ENCODE results near the gene RASSF1. TPM values are rescaled to one million over a fixed set of nuclear protein-coding genes. Genes with fewer than 3 reads are reported as not detected.

Gene RASSF1
- total and polyA plus RNA-seq, 2 of the 13 experiments (the other 11 are each of a cell fraction or from before 2014, with no cell fraction given) = 10.2 to 27.5 TPM

DNA sequence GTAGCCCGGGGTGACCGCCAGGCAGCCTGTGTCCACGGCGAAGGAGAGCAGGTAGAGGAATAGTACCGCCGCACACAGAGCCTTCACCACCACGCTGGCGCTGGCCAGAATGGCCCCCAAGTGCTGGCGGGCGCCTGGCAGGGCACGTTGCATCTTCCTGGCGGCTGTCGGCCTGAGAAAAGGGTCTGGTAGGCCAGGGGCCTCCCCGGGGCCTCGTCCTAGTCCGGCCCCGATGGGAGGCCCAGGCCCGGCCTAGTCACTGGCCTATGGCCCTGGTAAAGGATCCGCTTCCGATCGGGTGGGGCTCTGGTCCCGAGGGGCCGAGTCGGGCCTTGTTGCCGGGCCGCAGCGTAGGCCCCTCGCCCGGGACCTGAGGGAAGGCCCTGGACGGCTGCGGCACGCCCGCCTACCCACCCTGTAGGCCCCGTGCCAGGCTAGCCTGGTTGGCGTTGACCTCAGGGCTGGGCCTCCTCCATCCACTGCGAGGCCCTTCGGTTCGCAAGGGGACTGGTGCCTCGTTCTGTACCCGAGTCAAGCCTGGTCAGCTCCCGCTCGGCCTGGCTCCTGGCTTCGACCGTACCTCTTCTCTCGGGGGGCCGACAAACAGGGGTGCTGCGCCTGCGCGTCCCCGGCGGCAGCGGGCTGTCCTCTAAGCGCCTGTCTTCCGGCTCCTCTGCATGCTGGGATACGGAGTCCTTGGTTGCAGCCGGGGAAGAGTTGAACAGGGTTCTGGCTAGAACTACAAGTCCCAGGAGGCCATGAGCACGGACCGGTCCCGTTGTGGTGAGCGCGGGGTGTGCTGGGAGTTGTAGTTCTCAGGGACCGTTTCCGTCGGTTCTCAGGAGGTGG is 18.5 kb upstream of the RASSF1 start, which contains the start of gene TMEM115 (continued):
- peak; percentile 60 for TF ChIP-seq ASH2L (IDR thresholded peaks at IDR 0.05; ENCODE audit: insufficient read length, low read depth, low read length)
- TF ChIP-seq, protein P1, sequence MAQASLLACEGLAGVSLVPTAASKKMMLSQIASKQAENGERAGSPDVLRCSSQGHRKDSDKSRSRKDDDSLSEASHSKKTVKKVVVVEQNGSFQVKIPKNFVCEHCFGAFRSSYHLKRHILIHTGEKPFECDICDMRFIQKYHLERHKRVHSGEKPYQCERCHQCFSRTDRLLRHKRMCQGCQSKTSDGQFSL (CRISPR knock-in tag; IDR thresholded peaks at IDR 0.05) = no peak
- TF ChIP-seq HNF4G (IDR thresholded peaks at IDR 0.05; ENCODE audit: borderline replicate concordance, low read depth, low read length) = no peak
- no peak for TF ChIP-seq HNF4G (CRISPR knock-in tag; IDR thresholded peaks at IDR 0.05; ENCODE audit: borderline replicate concordance, low read depth)
- 0 out of 2 replicates have a peak, but pooled peaks have one; percentile 41 for TF ChIP-seq SALL2 (CRISPR knock-in tag; IDR thresholded peaks at IDR 0.05)
- peak; percentile 92 for TF ChIP-seq NRL (CRISPR knock-in tag; IDR thresholded peaks at IDR 0.05; ENCODE audit: borderline replicate concordance)
- TF ChIP-seq ZGPAT (CRISPR knock-in tag; IDR thresholded peaks at IDR 0.05) = peak; percentile 88
- TF ChIP-seq ZBTB38 (CRISPR knock-in tag; IDR thresholded peaks at IDR 0.05) = peak; percentile 87
- TF ChIP-seq TRIM22 (IDR thresholded peaks at IDR 0.05) = no peak
- peak; percentile 83; the same call in 1 of the 2 replicates for TF ChIP-seq ZNF225 (CRISPR knock-in tag; IDR thresholded peaks at IDR 0.05)
- no peak; the same call in none of the 2 replicates for TF ChIP-seq THRA (CRISPR knock-in tag; IDR thresholded peaks at IDR 0.05; ENCODE audit: borderline replicate concordance)
- TF ChIP-seq NFIC (IDR thresholded peaks at IDR 0.05; ENCODE audit: low read length) = no peak
- no peak for TF ChIP-seq ESRRA (CRISPR knock-in tag; IDR thresholded peaks at IDR 0.05; ENCODE audit: low read depth)
- no peak for TF ChIP-seq HNF4A (CRISPR knock-in tag; IDR thresholded peaks at IDR 0.05)
- no peak for TF ChIP-seq SNAI1 (CRISPR knock-in tag; IDR thresholded peaks at IDR 0.05; ENCODE audit: borderline replicate concordance)
- peak; percentile 83; the same call in 1 of the 2 replicates for TF ChIP-seq ZBTB49 (CRISPR knock-in tag; IDR thresholded peaks at IDR 0.05; ENCODE audit: borderline replicate concordance)
- TF ChIP-seq HDAC2 (CRISPR knock-in tag; IDR thresholded peaks at IDR 0.05) = peak; percentile 53; the same call in 1 of the 2 replicates
- TF ChIP-seq CEBPG (CRISPR knock-in tag; IDR thresholded peaks at IDR 0.05) = no peak; the same call in 1 of the 2 replicates
- no peak for TF ChIP-seq NFE2 (CRISPR knock-in tag; IDR thresholded peaks at IDR 0.05)
